GM08714 (cell line): ENCODE measurements around the gene CSMD2.
"Not testable (repeated sequence)": the region's sequence is repeated elsewhere in the genome, so short reads cannot be mapped to it uniquely, and the experiment has no call there.

Experiments used
- H3K4me3 ChIP-seq: fragments of 200-500 bp; sonication (Bioruptor generic); 2 replicates; pipeline ENCODE4 v1.5.1; 2014; ENCODE audit warnings: mild to moderate bottlenecking, low read length, inconsistent platforms
- ZNF274 ChIP-seq: IDR thresholded peaks from 2 replicates; pipeline ENCODE4 v1.6.1; 2012; ENCODE audit warnings: mild to moderate bottlenecking, low read depth, low read length

CSMD2 gene

GRCh38 chr1:34164771-34165391, at the start of gene CSMD2:
CSMD2 (minus strand) TSS chr1:34165230; CDS start chr1:34165097, 133 bp downstream.
- H3K4me3 ChIP-seq, result no peak within 1 kb of the TSS
- no peak for TF ChIP-seq ZNF274

GRCh38 chr1:34213956-34214355, 48.9 kb upstream of the CSMD2 start:
- TF ChIP-seq ZNF274, result no peak

DNA sequence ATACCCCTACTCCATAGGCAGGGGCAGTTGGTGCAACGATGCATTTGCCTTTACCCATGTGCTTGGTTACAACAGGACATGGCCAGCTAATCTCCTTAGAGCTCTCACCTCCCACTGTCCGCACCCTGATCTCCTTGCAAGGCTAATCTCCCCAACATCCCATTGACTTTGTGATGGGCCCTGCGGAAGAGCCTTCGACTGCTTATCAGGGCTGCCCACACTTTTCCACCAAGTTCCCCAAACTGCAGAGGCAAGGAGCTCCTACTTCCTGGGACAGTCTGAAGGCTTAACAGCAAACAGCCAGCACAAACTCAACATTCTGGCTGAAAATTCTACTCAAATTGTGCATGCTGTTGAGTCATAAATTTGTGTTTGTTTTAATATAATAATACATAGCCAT, 47.6 kb upstream of the CSMD2 start:
- TF ChIP-seq ZNF274, result no peak
- H3K4me3 ChIP-seq, result no peak overlapping the region

More at GRCh38 chr1:34213956-34214355, 48.9 kb upstream of the CSMD2 start:
- no peak overlapping the region for H3K4me3 ChIP-seq

GRCh38 chr1:34199927-34200326, 34.9 kb upstream of the CSMD2 start:
- TF ChIP-seq ZNF274, result no peak

GRCh38 chr1:34192621-34193020, 27.6 kb upstream of the CSMD2 start:
- TF ChIP-seq ZNF274, result no peak
- no peak overlapping the region for H3K4me3 ChIP-seq

More at GRCh38 chr1:34199927-34200326, 34.9 kb upstream of the CSMD2 start:
- H3K4me3 ChIP-seq, result no peak overlapping the region

DNA sequence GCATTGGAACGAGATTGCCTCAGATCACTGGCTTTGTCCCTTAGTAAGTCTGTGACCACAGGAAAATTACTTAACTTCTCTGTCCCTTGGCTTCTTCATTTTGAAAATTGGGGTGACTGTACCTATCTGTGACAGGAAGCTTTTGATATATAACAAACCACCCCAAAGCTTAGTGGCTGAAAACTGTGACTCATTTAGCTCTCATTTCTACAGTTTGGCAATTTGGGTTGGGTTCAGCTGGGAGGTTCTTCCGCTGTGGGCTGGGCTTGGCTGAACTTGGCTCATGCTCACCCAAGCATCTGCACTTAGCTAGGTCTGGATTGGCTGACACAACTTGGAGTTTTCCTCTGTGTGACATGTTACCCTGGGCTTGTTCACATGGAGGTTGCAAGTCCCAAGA, 25.7 kb upstream of the CSMD2 start:
- TF ChIP-seq ZNF274, result no peak
- no peak overlapping the region for H3K4me3 ChIP-seq

- no peak overlapping the region for H3K4me3 ChIP-seq
- no peak for TF ChIP-seq ZNF274
Measured at GRCh38 chr1:34188985-34189384, 24.0 kb upstream of the CSMD2 start.

GRCh38 chr1:34188418-34188817, 23.4 kb upstream of the CSMD2 start:
- no peak overlapping the region for H3K4me3 ChIP-seq
- no peak for TF ChIP-seq ZNF274

DNA sequence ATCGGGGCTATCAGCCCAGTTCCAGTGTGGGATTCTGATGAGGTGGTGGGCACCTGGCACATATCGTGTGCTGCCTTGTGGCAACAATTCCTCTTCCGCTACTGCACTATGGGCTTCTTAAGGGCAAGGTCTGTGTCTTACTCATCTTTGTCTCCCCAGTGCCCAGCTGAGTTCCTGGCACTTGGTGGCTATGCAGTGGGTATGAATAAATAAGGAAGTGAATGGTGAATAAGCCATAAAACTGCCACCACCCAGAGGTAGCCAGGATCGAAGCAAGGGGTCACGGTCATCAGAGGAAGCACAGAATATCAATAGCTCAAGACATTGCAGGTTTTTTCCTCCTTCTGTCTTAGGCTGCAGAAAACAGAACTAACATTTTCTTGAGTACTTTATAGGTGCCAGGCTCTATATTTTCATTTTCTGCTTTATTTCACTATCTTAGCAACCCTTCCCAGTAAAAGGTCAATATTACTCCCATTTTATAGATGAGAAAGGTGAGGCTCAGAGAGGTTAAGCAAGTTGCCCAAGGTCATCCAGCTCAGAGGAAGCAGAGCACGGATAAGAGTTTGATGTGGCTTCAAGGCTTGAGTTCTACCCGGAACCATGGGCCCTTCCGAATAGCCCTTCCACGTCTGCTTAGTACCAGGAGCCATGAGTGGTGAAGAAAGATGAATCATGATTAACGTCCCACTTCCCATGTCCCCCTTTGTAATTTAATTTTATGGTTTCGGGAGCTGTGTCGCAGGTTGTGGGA, 21.9 kb upstream of the CSMD2 start:
- TF ChIP-seq ZNF274, result no peak
- no peak overlapping the region for H3K4me3 ChIP-seq

DNA sequence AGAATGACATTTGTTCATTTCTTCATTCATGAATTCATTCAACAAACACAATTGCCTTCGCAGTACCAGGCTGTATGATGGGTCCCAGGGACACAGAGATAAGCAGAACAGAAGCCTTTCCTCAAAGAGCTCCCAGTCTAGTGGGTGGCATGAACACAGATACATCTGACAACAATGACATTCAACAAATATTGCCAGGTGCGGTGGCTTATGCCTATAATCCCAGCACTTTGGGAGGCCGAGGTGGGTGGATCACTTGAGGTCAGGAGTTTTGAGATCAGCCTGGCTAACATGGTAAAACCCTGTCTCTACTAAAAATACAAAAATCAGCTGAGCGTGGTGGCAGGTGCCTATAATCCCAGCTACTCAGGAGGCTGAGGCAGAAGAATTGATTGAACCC, 18.4 kb upstream of the CSMD2 start:
- not testable (repeated sequence) for H3K4me3 ChIP-seq

DNA sequence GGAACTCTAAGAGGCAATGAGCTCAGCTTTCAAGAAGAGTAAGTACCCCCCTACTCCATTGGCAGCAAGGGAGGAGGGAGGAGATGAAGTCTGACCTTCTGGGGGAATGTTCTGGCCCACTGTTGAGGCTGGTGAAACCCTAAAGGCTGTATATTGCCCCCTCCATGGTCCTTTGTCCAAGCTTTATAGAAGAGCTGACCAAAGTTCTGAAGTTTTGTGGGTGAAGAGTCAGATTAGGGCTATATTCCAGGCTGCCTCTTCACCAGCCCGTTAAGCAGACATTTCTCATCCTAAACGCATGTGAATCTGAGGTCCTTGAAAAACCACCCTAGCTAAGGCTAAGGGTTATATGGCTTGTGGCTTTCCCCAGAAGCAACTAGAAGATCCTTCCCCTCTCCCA, 13.0 kb upstream of the CSMD2 start:
- TF ChIP-seq ZNF274, result no peak
- no peak overlapping the region for H3K4me3 ChIP-seq

DNA sequence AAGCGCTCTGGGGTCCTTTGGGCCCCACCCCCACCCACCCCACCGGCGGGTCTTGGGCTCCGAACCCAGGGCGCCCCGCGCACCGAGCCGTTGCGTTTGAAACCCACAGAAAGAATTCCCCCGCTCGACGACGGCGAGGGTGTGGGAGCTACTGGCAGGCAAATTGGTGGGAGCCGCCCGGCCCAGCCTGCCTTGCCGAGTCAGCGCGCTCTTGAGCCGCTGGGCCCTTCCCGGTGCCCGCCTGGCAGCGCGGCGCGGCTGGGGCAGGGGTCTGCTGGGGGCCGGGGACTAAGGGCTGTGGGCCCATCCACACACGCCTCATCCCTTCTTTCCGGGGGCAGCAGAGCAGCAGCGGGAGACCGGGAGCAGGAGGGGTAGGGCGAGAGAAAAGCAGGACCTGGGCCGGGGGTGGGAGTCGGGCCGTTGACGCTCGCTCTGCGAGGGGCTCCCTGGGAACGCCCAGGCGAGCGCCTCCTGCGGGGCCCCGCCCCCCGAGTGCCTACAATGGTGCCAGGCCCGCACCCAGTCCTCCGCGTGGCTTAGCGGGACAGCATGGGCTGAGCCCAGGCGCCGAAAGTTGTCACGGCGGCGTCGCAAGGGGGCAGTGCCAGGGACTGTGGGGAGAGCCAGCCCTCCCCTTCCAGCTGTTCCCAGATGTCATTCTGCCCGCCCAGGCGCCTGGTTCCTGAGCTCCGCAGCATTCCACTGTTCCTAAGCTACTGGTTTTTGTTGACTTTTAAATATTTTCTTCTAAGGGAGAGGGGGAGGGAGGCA, 12.0 kb upstream of the CSMD2 start, which contains the start of gene C1orf94:
Gene C1orf94, plus strand, starts transcription at position 78 of the 774 bp plus-strand sequence. CDS start 883 bp downstream, outside the sequence.
- H3K4me3 ChIP-seq, result no peak within 1 kb of the TSS
- no peak for TF ChIP-seq ZNF274

DNA sequence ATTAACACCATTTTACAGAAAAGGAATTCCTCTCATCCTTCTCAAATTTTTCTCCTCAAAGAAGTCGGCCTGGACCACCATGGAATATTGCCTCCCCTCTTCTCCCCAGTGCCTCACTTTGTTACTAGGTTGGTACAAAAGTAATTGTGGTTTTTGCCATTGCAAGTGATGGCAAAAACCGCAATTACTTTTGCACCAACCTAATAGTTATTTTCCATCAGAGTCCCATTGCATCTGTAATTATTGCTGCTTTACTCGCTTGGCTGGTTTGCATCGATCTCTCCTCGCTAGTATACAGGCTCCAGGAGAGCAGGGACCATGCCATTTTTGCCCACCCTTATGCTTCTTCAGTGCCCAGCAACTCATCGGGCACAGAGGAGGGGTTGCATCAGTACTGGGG, 10.7 kb upstream of the CSMD2 start:
- H3K4me3 ChIP-seq, result no peak overlapping the region
- no peak for TF ChIP-seq ZNF274

DNA sequence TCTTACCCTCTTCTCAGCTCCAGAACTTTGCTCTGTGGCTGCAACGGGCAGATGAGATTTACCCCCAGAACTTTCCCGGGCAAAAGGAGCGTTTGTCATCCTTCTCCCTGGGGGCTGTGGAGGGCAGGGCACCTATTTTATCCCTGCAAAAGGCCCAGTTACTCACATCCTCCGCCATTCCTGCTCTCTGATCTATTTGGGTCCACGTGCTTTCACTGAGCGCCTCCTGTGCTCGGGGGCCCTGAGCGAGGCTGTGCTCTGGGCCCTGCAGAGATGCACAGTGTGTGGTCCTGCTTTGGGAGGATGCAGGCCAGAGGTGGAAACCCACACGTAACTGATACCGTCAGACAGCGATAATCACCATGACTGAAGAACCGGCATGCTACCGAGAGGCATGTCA, 2.4 kb upstream of the CSMD2 start:
- no peak overlapping the region for H3K4me3 ChIP-seq
- no peak for TF ChIP-seq ZNF274
